Measurements from ENCODE around the gene SKIDA1.
A peak's percentile ranks its signal among the peaks of the same experiment; 100 is the strongest.
"Not testable (repeated sequence)": the region's sequence is repeated elsewhere in the genome, so short reads cannot be mapped to it uniquely, and the experiment has no call there.

SKIDA1 gene

DNA sequence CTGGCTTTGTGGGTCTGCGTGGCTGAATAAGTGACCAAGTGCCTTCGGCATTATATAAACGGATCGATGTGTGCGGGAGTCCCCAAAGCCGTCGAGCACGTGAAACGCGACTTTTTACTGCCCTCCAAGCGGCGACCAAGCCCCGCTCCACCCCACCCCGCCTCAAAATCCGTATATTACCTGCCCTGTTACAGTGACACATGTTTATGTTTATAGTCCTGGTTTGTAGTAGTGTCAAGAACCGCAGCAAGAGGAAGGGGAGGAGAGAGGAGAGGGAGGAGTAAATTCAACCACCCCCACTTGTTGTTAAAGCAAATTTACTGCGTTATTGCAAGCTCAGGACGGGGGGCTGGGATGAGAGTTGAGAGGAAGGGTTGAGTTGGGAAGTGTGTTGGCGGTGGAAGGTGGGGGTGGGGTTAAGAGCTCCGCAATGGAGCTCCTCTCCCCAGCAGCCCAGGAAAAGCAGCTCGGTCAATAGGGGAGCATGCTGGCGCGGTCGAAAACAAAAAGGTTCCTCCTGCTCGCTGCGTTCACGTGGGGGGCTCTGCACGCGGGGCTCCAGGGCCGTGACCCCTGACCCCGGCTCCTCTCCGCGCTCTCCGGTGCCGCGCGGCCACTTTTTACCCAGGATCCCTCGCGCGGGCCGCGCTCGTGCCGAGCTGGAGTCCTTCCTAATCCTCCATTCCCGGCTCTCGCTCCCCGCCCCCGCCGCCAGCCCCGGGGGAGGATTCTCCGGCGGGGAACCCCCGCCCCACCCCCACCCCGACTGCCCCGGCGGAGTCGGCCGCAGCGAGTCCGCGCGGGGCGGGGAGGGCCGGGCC, at the start of gene SKIDA1:
Gene SKIDA1 (minus strand): TSS at position 316 of the 821 bp plus-strand sequence. CDS start 7,860 bp downstream, outside the sequence.
- peaks cover 21% of the 10 kb centered on the region for H3K4me1 ChIP-seq (ENCODE audit: control insufficient read depth, insufficient read depth, low read length)
- DNase-seq (ENCODE audit: low read depth) = peak; percentile 90

DNA sequence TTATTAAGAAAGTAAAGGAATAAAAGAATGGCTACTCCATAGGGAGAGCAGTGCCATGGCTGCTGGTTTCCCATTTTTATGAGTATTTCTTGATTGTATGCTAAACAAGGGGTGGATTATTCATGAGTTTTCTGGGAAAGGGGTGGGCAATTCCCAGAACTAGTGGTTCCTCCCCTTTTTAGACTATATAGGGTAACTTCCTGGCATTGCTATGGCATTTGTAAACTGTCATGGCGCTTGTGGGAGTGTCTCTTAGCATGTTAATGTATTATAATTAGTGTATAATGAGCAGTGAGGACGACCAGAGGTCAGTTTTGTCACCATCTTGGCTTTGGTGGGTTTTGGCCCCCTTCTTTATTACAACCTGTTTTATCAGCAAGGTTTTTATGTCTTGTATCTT, 49.0 kb upstream of the SKIDA1 start:
- H3K4me3 ChIP-seq (ENCODE audit: low read length); H3K9me3 ChIP-seq (ENCODE audit: control insufficient read depth, low read length); H3K9ac ChIP-seq (ENCODE audit: low read length); H3K27me3 ChIP-seq (replicated peaks; ENCODE audit: control insufficient read depth, insufficient read depth, low read length); DNase-seq (ENCODE audit: low read depth); H3K36me3 ChIP-seq (ENCODE audit: control insufficient read depth, insufficient read depth, low read length, severe bottlenecking): not testable (repeated sequence)
- H3K4me1 ChIP-seq (ENCODE audit: control insufficient read depth, insufficient read depth, low read length) = peaks cover 24% of the 10 kb centered on the region

More for the DNA sequence above, at the start of gene SKIDA1:
- H3K9me3 ChIP-seq (ENCODE audit: control insufficient read depth, low read length) = no peaks in the 10 kb centered on the region
- no peaks in the 10 kb centered on the region for H3K27me3 ChIP-seq (replicated peaks; ENCODE audit: control insufficient read depth, insufficient read depth, low read length)
- H3K36me3 ChIP-seq (ENCODE audit: control insufficient read depth, insufficient read depth, low read length, severe bottlenecking) = no peaks in the 10 kb centered on the region
- peak within 1 kb of the TSS; percentile 91 for H3K4me3 ChIP-seq (ENCODE audit: low read length)
- H3K9ac ChIP-seq (ENCODE audit: low read length) = peak within 1 kb of the TSS; percentile 98

DNA sequence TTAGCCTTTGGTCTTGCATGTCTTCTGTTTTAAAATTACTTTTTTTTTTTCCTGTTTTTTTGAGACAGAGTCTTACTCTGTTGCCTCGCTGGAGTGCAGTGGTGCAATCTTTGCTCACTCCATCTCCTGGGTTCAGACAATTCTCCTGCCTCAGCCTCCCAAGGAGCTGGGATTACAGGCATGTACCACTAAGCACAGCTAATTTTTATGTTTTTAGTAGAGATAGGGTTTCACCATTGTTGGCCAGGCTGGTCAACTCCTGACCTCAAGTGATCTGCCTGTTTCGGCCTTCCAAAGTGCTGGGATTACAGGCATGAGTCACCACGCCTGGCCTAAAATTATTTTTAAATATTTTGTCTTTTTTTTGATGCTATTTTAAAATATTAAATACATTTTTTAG, 47.1 kb upstream of the SKIDA1 start:
- H3K9me3 ChIP-seq (ENCODE audit: control insufficient read depth, low read length) = no peaks in the 10 kb centered on the region
- no peaks in the 10 kb centered on the region for H3K27me3 ChIP-seq (replicated peaks; ENCODE audit: control insufficient read depth, insufficient read depth, low read length)
- H3K36me3 ChIP-seq (ENCODE audit: control insufficient read depth, insufficient read depth, low read length, severe bottlenecking) = peaks cover 9% of the 10 kb centered on the region
- H3K4me1 ChIP-seq (ENCODE audit: control insufficient read depth, insufficient read depth, low read length) = peaks cover 24% of the 10 kb centered on the region
- peak; percentile 65 for DNase-seq (ENCODE audit: low read depth)
- no peak overlapping the region for H3K4me3 ChIP-seq (ENCODE audit: low read length)
- peak overlapping the region; percentile 9 for H3K9ac ChIP-seq (ENCODE audit: low read length)

DNA sequence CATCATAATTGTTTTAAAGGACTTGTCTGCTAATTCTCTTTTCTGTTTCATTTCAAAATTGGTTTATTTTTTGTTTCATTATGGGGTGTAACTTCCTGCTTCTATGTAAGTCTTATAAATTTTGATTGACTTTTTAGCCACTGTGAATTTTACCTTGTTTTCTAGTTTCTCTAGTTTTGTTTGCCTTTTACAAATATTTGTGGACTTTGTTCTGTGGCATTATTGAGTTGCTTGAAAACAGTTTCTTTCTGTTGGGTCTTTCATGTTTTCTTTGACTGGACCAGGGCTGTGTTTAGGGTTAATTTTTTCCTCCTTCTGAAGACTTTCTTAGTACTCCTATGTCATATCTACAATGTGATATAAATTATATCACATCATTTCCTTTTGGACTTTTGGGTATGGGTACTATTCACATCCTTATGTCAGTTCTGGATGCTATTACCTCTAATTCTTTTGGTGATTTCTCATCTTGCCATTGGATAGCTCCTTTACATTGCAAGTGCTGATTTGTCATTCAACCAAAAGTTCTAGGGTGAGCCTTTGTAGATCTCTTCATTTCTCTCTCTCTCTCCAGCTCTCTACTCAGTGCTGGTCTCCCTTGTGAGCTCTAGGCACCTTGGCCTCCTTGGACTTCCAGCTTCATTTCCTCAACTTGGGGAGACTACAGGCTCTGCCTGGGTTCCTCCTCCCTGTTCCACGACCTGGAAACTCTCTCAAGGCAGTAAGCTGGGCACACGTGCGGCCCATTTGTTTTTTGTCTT, 45.5 kb upstream of the SKIDA1 start:
- Histone ChIP-seq H3K4me3 (ENCODE audit: low read length) (no peak overlapping the region), H3K4me1 (ENCODE audit: control insufficient read depth, insufficient read depth, low read length) (peaks cover 24% of the 10 kb centered on the region), H3K36me3 (ENCODE audit: control insufficient read depth, insufficient read depth, low read length, severe bottlenecking) (peaks cover 7% of the 10 kb centered on the region), H3K9me3 (ENCODE audit: control insufficient read depth, low read length) (no peaks in the 10 kb centered on the region), H3K27me3 (replicated peaks; ENCODE audit: control insufficient read depth, insufficient read depth, low read length) (no peaks in the 10 kb centered on the region), H3K9ac (ENCODE audit: low read length) (no peak overlapping the region)
- DNase-seq (ENCODE audit: low read depth) = no peak

DNA sequence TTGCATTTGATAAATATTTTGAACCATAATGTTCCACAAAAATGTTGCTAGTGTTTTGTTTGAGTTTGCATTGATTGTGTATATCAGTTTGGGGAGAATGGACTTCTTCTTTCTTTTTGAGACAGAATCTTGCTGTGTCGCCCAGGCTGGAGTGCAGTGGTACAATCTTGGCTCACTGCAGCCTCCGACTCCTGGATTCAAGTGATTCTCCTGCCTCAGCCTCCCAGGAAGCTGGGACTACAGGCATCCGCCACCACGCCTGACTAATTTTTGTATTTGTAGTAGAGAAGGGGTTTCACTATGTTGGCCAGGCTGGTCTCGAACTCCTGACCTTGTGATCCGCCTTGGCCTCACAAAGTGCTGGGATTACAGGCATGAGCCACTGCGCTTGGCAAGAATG, 33.5 kb upstream of the SKIDA1 start:
- H3K36me3 ChIP-seq (ENCODE audit: control insufficient read depth, insufficient read depth, low read length, severe bottlenecking) = peaks cover 57% of the 10 kb centered on the region
- H3K27me3 ChIP-seq (replicated peaks; ENCODE audit: control insufficient read depth, insufficient read depth, low read length); H3K9me3 ChIP-seq (ENCODE audit: control insufficient read depth, low read length); DNase-seq (ENCODE audit: low read depth); H3K9ac ChIP-seq (ENCODE audit: low read length); H3K4me3 ChIP-seq (ENCODE audit: low read length); H3K4me1 ChIP-seq (ENCODE audit: control insufficient read depth, insufficient read depth, low read length): not testable (repeated sequence)

DNA sequence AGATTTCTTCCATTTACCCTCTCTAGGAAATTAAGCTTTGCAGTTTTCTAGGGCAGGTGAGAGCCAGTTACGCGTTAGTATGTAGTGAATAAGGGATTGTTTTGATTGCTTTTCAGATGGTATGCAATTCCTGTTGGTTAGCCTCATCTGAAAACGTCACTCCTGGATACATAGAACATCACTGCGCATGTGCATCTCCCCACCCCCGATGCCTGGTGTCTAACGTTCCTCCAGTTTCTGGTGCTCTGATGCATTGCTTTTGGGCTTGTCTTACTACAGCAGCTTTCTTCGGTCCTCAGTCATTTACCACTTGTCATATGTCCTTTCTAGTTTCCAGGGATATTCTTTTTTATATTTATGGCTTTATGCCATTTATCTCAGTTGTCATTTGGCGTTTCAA, 31.0 kb upstream of the SKIDA1 start:
- H3K4me3 ChIP-seq (ENCODE audit: low read length) = no peak overlapping the region
- DNase-seq (ENCODE audit: low read depth) = no peak
- H3K4me1 ChIP-seq (ENCODE audit: control insufficient read depth, insufficient read depth, low read length) = no peaks in the 10 kb centered on the region
- no peak overlapping the region for H3K9ac ChIP-seq (ENCODE audit: low read length)
- H3K9me3 ChIP-seq (ENCODE audit: control insufficient read depth, low read length) = no peaks in the 10 kb centered on the region
- H3K36me3 ChIP-seq (ENCODE audit: control insufficient read depth, insufficient read depth, low read length, severe bottlenecking) = peaks cover 81% of the 10 kb centered on the region
- no peaks in the 10 kb centered on the region for H3K27me3 ChIP-seq (replicated peaks; ENCODE audit: control insufficient read depth, insufficient read depth, low read length)

DNA sequence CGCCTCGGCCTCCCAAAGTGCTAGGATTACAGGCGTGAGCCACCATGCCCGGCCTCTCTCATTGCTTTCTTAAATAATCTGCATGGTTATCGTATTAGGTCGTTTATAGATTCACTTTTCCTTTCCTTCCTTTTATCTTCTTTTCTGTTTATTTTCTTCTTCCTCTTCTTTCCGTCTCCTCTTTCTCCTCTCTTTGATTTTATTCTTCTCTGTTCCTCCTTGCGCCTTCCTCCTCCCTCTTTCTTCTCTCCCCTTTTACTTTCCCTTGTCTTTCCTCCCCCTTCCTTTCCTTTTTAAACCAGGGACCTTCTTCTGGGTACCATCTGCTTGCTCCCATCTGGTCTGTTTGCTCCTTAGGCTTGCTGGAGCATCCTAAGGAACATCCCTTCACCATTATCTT, 27.2 kb upstream of the SKIDA1 start:
- Histone ChIP-seq H3K9me3 (ENCODE audit: control insufficient read depth, low read length) (no peaks in the 10 kb centered on the region), H3K27me3 (replicated peaks; ENCODE audit: control insufficient read depth, insufficient read depth, low read length) (no peaks in the 10 kb centered on the region), H3K9ac (ENCODE audit: low read length) (no peak overlapping the region), H3K4me1 (ENCODE audit: control insufficient read depth, insufficient read depth, low read length) (peaks cover 6% of the 10 kb centered on the region), H3K36me3 (ENCODE audit: control insufficient read depth, insufficient read depth, low read length, severe bottlenecking) (peaks cover 85% of the 10 kb centered on the region), H3K4me3 (ENCODE audit: low read length) (no peak overlapping the region)
- DNase-seq (ENCODE audit: low read depth) = no peak

DNA sequence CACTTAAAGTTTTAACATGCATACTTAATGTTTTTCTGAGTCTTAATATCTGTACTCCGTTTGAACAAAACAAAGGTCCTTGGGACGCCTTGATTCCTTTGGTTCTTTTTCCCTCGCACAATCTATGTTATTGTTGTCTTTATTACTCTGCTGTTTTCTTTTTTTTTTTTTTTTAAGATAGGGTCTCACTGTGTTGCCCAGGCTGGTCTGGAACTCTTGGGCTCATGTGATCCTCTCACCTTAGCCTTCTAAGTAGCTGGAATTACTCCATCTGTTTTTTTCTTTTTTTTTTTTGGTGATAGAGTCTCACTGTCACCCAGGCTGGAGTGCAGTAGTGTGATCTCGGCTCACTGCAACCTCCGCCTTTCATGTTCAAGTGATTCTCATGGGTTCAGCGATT, 21.8 kb upstream of the SKIDA1 start:
- DNase-seq (ENCODE audit: low read depth) = no peak
- no peaks in the 10 kb centered on the region for H3K27me3 ChIP-seq (replicated peaks; ENCODE audit: control insufficient read depth, insufficient read depth, low read length)
- H3K4me1 ChIP-seq (ENCODE audit: control insufficient read depth, insufficient read depth, low read length) = peaks cover 6% of the 10 kb centered on the region
- H3K9me3 ChIP-seq (ENCODE audit: control insufficient read depth, low read length) = no peaks in the 10 kb centered on the region
- no peak overlapping the region for H3K9ac ChIP-seq (ENCODE audit: low read length)
- H3K36me3 ChIP-seq (ENCODE audit: control insufficient read depth, insufficient read depth, low read length, severe bottlenecking) = peaks cover 90% of the 10 kb centered on the region
- H3K4me3 ChIP-seq (ENCODE audit: low read length) = no peak overlapping the region

DNA sequence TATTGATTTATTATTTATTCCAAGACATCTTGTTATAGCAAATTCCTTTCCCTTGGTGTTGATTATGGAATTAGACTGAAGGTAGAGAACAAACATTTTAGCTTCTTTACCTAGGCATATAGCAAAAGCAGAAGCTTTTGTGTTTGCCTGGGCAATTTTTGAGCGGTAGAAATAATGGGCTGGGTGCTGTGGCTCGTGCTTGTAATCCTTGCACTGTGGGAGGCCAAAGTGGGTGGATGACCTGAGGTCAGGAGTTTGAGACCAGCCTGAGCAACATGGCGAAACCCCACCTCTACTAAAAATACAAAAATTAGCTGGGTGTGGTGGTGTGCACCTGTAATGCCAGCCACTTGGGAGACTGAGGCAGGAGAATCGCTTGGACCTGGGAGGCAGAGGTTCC, 15.2 kb upstream of the SKIDA1 start:
- H3K9me3 ChIP-seq (ENCODE audit: control insufficient read depth, low read length); DNase-seq (ENCODE audit: low read depth); H3K4me3 ChIP-seq (ENCODE audit: low read length); H3K27me3 ChIP-seq (replicated peaks; ENCODE audit: control insufficient read depth, insufficient read depth, low read length); H3K4me1 ChIP-seq (ENCODE audit: control insufficient read depth, insufficient read depth, low read length); H3K9ac ChIP-seq (ENCODE audit: low read length): not testable (repeated sequence)
- H3K36me3 ChIP-seq (ENCODE audit: control insufficient read depth, insufficient read depth, low read length, severe bottlenecking) = peaks cover 76% of the 10 kb centered on the region

DNA sequence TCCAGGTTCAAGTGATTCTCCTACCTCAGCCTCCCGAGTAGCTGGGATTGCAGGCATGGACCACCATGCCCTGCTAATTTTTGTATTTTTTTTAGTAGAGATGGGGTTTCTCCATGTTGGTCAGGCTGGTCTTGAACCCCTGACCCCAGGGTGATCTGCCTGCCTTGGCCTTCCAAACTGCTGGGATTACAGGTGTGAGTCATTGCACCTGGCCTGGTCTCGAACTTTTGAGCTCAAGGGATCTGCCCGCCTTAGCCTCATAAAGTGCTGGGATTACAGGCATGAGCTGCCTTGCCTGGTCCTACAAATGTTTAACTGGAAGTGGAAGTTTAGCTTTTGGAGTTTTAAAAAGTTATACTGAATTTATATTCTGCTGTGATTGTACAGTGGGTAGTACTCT, 11.4 kb upstream of the SKIDA1 start:
- H3K4me1 ChIP-seq (ENCODE audit: control insufficient read depth, insufficient read depth, low read length) = peaks cover 19% of the 10 kb centered on the region
- H3K9ac ChIP-seq (ENCODE audit: low read length) = no peak overlapping the region
- H3K9me3 ChIP-seq (ENCODE audit: control insufficient read depth, low read length) = no peaks in the 10 kb centered on the region
- no peak overlapping the region for H3K4me3 ChIP-seq (ENCODE audit: low read length)
- H3K27me3 ChIP-seq (replicated peaks; ENCODE audit: control insufficient read depth, insufficient read depth, low read length) = no peaks in the 10 kb centered on the region
- DNase-seq (ENCODE audit: low read depth) = no peak
- H3K36me3 ChIP-seq (ENCODE audit: control insufficient read depth, insufficient read depth, low read length, severe bottlenecking) = peaks cover 39% of the 10 kb centered on the region

DNA sequence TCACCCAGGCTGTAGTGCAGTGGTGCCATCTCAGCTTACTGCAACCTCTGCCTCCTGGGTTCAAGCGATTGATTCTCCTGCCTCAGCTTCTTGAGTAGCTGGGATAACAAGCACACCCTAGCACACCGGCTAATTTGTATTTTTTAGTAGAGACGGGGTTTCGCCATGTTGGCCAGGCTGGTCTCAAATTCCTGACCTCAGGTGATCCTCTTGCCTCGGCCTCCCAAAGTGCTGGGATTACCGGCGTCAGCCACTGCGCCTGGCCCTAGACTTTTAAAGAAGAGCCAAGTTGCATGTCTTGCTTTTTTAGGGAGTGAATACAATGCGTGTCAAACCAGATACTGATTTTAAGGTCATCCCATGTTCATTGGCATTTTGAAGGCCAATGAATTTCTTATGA, 10.5 kb upstream of the SKIDA1 start:
- Histone ChIP-seq H3K36me3 (ENCODE audit: control insufficient read depth, insufficient read depth, low read length, severe bottlenecking) (peaks cover 30% of the 10 kb centered on the region), H3K4me1 (ENCODE audit: control insufficient read depth, insufficient read depth, low read length) (peaks cover 17% of the 10 kb centered on the region)

More for the DNA sequence above, 10.5 kb upstream of the SKIDA1 start:
- H3K9me3 ChIP-seq (ENCODE audit: control insufficient read depth, low read length); DNase-seq (ENCODE audit: low read depth); H3K27me3 ChIP-seq (replicated peaks; ENCODE audit: control insufficient read depth, insufficient read depth, low read length): not testable (repeated sequence)
- H3K9ac ChIP-seq (ENCODE audit: low read length) = peak overlapping the region; percentile 84
- H3K4me3 ChIP-seq (ENCODE audit: low read length) = peak overlapping the region; percentile 79
